CD4-positive, alpha-beta T cell treated with Interferon alpha-2 for 1 hour (primary cell): ENCODE results near the gene SBF1.
A peak's percentile ranks its signal among the peaks of the same experiment; 100 is the strongest.
"Not testable (repeated sequence)": the region's sequence is repeated elsewhere in the genome, so short reads cannot be mapped to it uniquely, and the experiment has no call there.

Source experiments
- DNase-seq, 2 donors: peaks; one replicate each; pipeline ENCODE4 v3.0.0-alpha.2; 2020 to 2022

SBF1 gene

DNA sequence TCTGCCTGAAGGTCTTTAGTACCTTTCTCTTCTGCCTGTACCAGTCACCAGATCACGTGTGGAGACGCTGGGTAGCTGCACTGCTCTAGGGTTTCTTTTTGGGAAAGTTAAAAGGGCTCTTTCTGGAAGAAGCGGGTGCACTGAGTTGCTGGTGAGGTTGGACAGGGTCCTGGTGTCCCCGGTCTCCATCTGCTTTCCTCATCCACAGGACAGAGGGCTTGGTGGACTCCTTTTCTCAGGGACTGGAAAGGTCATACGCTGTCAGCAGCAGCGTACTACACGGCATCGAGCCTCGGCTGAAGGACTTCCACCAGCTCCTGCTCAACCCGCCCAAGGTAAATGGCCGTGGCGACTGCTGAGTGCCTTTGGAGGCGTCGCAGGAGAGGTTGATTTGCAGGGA is 52.8 kb downstream of the SBF1 start:
- DNase-seq: no peak

DNA sequence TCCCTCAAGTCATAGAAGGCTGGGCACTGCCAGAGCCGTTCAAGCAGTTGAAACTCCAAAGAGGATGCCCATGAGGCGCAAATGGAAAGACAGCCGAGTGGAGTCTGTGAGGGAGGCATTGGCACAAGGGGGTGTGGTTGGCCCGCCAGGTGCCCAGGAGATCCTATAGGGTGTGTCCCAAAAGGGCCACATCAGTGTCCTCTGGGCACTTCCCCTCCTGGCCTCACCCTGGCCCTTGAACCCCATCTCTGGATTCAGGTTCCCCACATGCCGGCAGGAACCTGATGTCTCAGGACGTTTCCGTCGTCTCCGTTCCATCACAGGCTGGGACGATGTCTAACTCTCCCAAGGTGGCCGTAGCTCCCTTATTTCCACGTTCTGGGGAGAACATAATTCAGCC is 54.3 kb downstream of the SBF1 start:
- DNase-seq: no peak

- DNase-seq: no peak
These were observed 54.8 kb downstream of the SBF1 start for GRCh38 chr22:50420015-50420414.

DNA sequence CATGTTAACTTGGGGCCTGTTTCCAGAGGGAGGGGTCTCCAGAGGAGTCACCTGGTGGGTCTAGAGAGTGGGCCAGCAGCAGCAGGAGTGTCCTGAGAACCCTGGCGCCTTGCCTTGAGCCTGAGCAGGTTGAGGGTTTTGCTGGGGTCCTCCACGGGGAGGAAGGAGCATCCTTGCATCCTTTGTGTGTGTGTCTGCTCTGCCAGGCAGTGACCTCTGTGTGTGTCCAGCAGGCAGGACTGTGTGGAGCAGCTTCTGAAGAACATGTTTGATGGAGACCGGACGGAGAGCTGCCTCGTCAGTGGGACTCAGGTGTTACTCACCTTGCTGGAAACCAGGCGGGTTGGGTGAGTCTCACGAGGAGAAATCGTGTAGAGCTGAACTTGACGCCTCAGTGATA is 55.7 kb downstream of the SBF1 start:
- no peak for DNase-seq

DNA sequence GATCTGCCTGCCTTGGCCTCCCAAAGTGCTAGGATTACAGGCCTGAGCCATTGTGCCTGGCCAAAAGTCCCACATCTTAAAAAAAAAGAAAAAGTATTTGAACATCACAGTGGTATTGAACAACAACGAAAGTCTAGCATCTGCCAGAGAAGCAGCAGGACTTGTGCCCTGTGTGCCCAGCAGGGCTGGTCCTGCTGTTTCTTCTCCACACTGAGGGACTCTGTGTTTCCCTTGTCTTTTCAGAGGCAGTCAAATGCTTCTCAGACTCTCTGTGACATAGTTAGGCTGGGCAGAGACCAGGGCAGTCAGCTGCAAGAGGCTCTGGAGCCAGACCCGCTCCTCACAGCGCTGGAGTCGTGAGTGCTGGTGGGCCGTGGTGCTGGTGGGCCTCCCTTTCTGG is 56.2 kb downstream of the SBF1 start:
- DNase-seq: no peak

- no peak for DNase-seq
These were observed 57.2 kb downstream of the SBF1 start for GRCh38 chr22:50417411-50418210.

- no peak for DNase-seq
These were observed 57.8 kb downstream of the SBF1 start for GRCh38 chr22:50416996-50417395.

GRCh38 chr22:50415426-50415825 is 59.4 kb downstream of the SBF1 start:
- no peak for DNase-seq

- DNase-seq: no peak
These were observed 60.2 kb downstream of the SBF1 start for GRCh38 chr22:50414476-50415248.

- not testable (repeated sequence) for DNase-seq
These were observed 65.9 kb downstream of the SBF1 start for GRCh38 chr22:50408954-50409353.

DNA sequence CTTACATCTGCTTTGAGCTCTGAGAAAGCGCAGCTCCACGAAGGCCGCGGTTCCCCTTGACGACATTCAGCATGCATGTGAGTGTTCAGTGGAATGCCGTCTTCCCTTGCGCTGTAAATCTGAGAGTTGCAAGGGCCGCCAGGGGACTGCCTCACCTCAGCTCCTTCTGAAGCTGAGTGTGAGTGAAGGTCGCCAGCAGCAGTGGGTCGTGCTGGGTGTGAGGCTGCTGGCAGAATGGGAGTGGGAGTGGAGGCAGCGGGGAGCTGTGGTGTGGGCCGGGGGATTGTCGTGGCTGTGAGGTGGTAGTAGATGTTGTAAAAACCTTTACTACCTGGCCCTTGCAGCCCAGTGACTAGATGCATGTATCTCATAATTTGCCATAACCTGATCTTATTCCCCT is 66.5 kb downstream of the SBF1 start:
- DNase-seq: no peak

- DNase-seq: no peak
These were observed 68.2 kb downstream of the SBF1 start for GRCh38 chr22:50406416-50407170.

DNA sequence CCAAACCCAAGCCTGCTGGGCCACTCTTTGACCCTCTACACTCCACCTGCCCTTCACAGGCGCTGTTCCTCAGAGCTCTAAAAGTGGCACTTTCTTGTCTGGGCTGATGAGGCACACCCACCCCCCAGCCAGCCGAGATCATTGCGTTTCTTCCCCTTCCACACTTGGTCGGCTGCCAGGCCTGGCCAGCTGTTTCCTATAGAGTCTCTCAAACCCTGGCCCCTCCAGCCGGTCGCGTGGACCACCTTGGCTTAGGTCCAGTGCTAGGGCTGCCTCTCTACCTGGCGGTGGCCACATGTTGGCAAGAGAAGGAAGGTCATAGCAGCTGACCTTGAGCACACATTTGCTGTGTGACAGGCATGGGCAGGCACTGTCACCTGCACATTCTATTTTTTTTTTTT is 71.1 kb downstream of the SBF1 start:
- DNase-seq: peak in 1 of 2 donors; percentile 23

DNA sequence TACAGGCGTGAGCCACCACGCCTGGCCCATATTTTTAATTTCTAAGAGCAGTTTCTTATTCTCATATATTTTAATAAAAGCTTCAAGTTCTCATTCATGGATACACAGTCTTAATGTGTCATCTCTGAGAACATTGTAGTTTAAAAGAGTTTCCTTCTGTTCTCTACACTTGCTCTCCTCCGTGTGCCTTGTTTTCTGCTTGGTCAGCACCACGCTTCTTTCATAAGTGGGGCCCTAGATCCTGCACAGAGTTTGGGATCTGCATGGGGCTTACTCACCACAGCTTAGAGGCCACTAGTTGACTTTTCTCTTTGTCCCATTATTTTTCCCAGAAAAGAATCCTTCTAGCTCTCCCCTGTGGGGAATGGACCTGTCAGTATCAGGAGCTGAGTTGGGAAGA is 72.9 kb downstream of the SBF1 start:
- no peak for DNase-seq

GRCh38 chr22:50400931-50401330 is 73.9 kb downstream of the SBF1 start:
- no peak for DNase-seq

DNA sequence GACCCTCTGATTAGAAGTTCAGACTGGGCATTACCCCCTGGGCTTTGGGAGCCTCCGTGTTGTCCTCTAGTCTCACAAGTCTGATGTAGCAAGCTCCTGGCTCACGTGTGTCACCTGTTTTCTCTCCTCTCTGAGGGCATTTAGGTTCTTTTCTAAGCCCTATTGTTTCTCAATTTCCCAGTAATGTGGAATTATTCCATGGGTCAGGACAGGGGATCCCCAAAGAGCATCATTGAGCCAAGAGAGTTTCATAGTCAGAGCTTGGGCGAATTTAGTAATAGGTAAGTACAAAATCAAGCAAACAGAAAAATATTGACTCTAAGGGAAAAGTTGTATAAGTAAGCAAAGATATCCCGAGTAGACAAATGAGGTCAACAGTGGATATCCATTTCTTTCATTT is 74.4 kb downstream of the SBF1 start:
- DNase-seq: no peak

- peak; percentile 26 to 32 for DNase-seq
These were observed 75.0 kb downstream of the SBF1 start for GRCh38 chr22:50399751-50400331.

GRCh38 chr22:50398831-50399648 is 75.8 kb downstream of the SBF1 start:
- DNase-seq: no peak

DNA sequence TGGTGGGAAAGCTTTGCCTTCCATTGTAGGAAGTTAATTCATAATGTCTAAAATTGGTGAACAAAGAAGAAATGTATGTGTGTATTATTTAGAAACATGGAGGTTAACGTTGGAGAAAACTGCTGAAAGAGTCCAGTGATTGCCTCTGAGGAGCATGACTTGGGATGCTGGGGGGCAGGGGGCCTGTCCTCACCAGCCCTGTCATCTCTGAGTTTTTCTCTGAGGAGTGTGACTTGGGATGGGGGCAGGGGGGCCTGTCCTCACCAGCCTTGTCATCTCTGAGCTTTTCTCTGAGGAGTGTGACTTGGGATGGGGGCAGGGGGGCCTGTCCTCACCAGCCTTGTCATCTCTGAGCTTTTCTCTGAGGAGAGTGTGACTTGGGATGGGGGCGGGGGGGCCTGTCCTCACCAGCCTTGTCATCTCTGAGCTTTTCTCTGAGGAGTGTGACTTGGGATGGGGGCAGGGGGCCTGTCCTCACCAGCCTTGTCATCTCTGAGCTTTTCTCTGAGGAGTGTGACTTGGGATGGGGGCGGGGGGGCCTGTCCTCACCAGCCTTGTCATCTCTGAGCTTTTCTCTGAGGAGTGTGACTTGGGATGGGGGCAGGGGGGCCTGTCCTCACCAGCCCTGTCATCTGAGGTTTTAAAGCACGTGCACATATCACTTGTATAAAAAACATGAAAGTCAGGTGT is 77.3 kb downstream of the SBF1 start:
- DNase-seq: not testable (repeated sequence)

GRCh38 chr22:50396751-50397370 is 78.0 kb downstream of the SBF1 start:
- DNase-seq: no peak
